GM20431 (cell line): ENCODE data around the gene ABHD5.

Source experiments
- in situ Hi-C: fragments of 300-500 bp; cut with MseI, MboI; formaldehyde crosslinking; loops from one replicate; pipeline ENCODE4 v1.15.0; 2020; ENCODE audit warnings: low sequenced_read_pairs; ENCODE audit not compliant: unreplicated experiment

Gene ABHD5

GRCh38 chr3:43753741-43754715 is 63.3 kb downstream of the ABHD5 start:
- in situ Hi-C loops = loop anchor here (25.0 kb wide), 1 partner anchor 217 kb away; no protein-coding TSS in a partner anchor

GRCh38 chr3:43755516-43756200 is 64.9 kb downstream of the ABHD5 start:
- in situ Hi-C loops = loop anchor here (25.0 kb wide), 1 partner anchor 218 kb away; no protein-coding TSS in a partner anchor

GRCh38 chr3:43757666-43758321 is 67.1 kb downstream of the ABHD5 start:
- in situ Hi-C loops = loop anchor here (25.0 kb wide), 1 partner anchor 220 kb away; no protein-coding TSS in a partner anchor

GRCh38 chr3:43758592-43759225 is 68.0 kb downstream of the ABHD5 start:
- in situ Hi-C loops = loop anchor here (25.0 kb wide), 1 partner anchor 221 kb away; no protein-coding TSS in a partner anchor

- in situ Hi-C loops = loop anchor here (25.0 kb wide), 1 partner anchor 222 kb away; no protein-coding TSS in a partner anchor
Observed at GRCh38 chr3:43759297-43759782, 68.6 kb downstream of the ABHD5 start.

DNA sequence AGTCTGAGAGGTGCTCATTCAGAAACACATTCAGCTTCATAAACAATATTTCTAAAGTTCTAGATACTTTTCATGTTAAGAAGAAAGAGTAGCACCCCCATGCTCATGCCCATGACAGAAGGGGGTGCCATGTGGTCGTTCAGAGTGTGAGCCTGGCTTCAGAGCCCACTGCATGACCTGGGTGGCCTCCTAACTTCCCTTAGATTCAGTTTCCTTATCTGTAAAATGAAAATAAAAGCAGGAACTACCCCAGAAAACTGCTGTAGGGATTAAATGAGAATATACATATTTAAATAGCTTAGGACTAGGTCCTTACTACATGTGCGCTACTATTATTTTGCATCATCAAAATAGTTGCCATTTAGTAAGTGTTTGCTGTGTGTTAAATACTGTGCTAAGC is 69.2 kb downstream of the ABHD5 start:
- in situ Hi-C loops = loop anchor here (25.0 kb wide), 1 partner anchor 223 kb away; no protein-coding TSS in a partner anchor

GRCh38 chr3:43760938-43761337 is 70.2 kb downstream of the ABHD5 start:
- in situ Hi-C loops = loop anchor here (25.0 kb wide), 1 partner anchor 224 kb away; no protein-coding TSS in a partner anchor

DNA sequence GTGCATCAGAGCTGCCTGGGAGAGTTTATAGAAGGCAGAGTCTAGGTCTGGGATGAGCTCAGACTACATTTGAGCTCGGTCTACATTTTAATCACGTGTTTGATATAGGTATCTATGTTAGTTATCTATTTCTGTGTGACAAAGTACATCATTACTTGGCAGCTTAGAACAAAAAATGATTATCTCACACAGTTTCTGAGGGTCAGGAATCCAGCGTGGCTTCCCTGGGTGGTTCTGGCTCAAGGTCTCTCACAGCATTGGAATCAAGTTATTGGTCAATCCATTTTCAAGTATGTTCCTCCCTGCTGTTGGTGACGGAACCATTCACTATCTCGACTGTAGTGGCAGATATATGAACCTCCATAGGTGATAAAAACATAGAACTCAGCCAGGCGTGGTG is 71.7 kb downstream of the ABHD5 start:
- in situ Hi-C loops = loop anchor here (25.0 kb wide), 1 partner anchor 225 kb away; no protein-coding TSS in a partner anchor

DNA sequence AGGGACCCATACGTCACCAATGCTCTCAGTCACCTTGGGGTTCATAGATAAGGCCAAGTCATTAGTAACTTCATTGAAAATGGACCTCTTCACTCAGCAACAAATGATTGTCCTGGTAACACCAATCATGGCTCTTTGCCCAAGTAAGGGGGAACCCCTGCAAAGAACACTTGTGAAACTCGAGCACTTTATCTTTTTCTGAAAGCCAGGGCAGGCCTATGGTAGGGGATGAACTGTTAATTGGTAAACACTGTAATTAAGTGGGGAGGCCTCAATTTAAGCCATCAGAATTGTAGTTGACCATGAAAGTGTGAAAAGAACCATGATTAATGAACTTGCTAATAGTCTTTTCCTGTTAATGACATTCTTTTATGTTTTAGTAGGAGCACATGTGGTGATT is 73.3 kb downstream of the ABHD5 start:
- in situ Hi-C loops = loop anchor here (25.0 kb wide), 1 partner anchor 227 kb away; no protein-coding TSS in a partner anchor

DNA sequence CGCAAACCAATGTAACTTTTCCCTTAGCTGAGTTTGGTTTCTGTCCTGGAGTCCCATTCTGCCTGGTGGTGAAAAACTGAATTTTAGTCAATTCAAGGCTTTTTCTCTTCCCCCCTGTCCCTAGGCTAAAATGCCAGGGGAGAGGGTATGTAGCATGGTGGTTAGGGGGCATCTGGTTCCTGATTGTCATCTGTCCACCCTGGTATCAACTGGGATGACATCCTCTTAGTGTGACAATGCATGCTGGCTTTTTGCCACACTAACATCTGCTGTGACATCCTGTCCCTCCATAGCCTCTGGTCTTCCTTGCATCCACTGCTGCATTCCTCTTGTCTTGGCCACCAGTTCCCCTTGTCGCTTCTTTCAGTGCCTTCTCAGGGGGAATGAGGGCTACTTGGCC is 73.7 kb downstream of the ABHD5 start:
- in situ Hi-C loops = loop anchor here (25.0 kb wide), 1 partner anchor 227 kb away; no protein-coding TSS in a partner anchor

GRCh38 chr3:43765521-43765971 is 74.8 kb downstream of the ABHD5 start:
- in situ Hi-C loops = loop anchor here (25.0 kb wide), 1 partner anchor 228 kb away; no protein-coding TSS in a partner anchor

DNA sequence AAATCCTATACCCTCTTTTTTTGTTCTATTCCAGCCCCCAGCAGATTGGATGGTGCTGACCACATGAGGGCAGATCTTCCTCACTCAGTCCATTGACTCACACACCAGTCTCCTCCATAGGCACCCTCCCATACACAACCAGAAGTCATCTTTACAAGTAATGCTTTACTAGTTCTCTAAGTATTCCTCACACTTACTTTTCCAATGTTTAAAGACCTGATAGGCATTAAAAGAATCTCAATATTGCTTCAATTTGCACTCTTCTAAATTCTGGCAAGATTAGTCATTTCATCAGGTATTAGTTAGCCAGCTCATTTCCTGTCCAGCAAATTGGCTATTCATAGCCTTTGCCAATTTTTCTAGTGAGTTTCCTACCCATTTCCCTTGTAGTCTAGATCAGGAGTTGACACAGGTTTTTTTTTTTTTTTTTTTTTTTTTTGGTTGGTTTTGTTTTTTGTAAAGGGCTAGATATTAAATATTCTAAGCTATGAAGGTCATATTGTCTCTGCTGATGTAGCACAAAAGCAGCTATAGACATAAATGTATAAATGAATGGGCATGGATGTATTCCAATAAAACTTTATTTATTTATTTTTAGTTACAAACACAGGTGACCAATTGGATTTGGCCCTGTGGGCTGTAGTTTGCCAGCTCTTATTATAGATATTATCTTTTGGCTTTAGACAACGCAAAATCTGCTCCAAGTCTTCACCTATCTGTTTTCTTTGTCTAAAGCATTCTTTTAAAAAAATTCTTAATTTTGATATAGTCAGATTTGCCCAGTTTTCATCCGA is 76.1 kb downstream of the ABHD5 start:
- in situ Hi-C loops = loop anchor here (25.0 kb wide), 1 partner anchor 230 kb away; no protein-coding TSS in a partner anchor

DNA sequence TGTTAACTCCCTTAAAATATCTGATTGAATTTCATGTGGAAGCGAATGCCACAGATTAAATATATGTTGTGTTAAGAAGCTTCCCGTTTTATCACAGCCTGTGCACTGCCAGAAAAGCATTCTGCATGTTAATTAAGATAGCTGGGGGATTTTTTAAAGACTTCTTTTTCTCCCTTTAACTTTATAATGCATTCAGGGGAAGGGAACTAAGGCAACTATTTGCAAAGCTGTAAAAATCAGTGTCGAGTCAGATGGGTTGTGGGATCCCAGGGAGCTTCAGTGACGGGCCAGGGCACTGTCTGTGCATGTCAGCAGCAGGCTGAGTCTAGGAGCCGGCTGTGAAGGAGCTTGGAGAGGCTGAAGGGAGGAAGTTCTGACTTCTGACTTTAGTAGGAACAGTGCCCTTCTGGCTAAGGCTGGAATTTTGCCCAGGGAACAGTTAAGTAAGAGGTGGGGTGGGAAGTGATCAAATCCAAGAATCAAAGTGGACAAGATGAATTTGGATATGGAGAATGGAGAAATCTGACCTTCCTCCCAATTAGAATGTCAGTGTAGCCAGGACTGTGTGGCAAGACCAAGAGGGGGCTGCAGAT is 77.7 kb downstream of the ABHD5 start:
- in situ Hi-C loops = loop anchor here (25.0 kb wide), 1 partner anchor 231 kb away; no protein-coding TSS in a partner anchor

GRCh38 chr3:43769097-43769884 is 78.6 kb downstream of the ABHD5 start:
- in situ Hi-C loops = loop anchor here (25.0 kb wide), 1 partner anchor 232 kb away; no protein-coding TSS in a partner anchor

GRCh38 chr3:43769885-43770425 is 79.2 kb downstream of the ABHD5 start:
- in situ Hi-C loops = loop anchor here (25.0 kb wide), 1 partner anchor 233 kb away; no protein-coding TSS in a partner anchor

GRCh38 chr3:43770426-43771103 is 79.8 kb downstream of the ABHD5 start:
- in situ Hi-C loops = loop anchor here (25.0 kb wide), 1 partner anchor 233 kb away; no protein-coding TSS in a partner anchor
